GM18517 (cell line): ENCODE data around the gene CENPQ.
A peak's percentile ranks its signal among the peaks of the same experiment; 100 is the strongest.
"Not testable (repeated sequence)": the region's sequence is repeated elsewhere in the genome, so short reads cannot be mapped to it uniquely, and the experiment has no call there.

Experiments used
- ATAC-seq: cut with Tn5 transposase; IDR thresholded peaks from one replicate; pipeline ENCODE4 v1.9.1; 2021; ENCODE audit warnings: mild to moderate bottlenecking, moderate library complexity; ENCODE audit not compliant: unreplicated experiment

The CENPQ gene, protein sequence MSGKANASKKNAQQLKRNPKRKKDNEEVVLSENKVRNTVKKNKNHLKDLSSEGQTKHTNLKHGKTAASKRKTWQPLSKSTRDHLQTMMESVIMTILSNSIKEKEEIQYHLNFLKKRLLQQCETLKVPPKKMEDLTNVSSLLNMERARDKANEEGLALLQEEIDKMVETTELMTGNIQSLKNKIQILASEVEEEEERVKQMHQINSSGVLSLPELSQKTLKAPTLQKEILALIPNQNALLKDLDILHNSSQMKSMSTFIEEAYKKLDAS

DNA sequence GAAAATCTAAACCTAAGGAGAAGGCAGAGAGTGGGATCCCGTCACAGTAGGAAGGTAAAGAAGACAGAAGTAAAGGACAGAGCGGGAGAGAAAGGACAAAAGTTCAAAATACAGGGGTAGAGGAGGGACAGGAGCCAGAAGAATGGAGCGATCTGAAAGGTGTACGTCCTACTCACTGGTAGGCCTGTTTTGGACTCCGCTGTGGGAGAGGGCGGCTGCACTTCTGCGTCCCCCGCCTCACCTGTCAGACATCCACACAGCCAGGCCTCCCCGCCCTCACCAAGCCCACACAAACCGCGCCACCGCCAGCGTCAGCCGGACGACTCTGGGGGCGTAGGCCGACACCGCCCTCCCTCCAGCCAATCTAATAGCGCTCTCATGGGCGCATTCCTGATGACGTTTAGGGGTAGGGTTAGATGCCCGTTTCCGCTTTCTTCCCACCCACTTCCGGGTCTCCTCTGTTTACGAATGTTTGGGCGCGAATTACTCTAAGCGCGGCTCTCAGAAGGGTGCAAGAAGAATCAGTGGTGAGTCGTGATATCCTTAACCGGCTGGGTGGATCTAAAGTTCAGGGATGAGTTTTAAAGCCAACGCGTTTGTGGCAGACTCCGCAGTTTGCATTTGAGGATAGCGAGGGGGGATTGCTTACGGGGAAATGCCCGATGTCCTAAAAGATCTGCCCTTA is at the start of gene CENPQ, which contains the start of gene MMUT:
TSS of gene CENPQ (plus strand) at position 444 of the 685 bp plus-strand sequence. CDS start 6,807 bp downstream, outside the sequence.
TSS of gene MMUT (minus strand) at position 327 of the 685 bp plus-strand sequence. CDS start 3,787 bp downstream, outside the sequence.
- peak; percentile 96 for ATAC-seq

DNA sequence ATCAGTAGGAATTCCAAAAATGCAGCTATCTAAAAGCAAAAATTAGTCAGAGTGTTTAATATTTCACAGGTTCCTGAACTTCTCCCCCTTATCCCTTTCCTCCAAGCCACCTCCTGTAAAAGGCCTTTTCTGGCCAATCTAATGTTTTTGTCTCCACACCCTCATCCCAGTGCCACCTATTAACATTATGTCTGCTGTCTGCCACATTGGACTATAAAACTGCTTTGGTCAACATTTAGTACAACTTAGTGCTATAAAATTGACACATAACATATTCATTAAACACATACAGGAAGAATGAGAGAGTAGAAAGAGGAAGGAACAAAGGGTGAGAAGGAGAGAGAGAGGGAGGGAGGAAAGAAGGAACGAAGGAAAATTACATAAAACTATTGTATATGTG is 47.8 kb upstream of the CENPQ start:
- ATAC-seq = no peak

DNA sequence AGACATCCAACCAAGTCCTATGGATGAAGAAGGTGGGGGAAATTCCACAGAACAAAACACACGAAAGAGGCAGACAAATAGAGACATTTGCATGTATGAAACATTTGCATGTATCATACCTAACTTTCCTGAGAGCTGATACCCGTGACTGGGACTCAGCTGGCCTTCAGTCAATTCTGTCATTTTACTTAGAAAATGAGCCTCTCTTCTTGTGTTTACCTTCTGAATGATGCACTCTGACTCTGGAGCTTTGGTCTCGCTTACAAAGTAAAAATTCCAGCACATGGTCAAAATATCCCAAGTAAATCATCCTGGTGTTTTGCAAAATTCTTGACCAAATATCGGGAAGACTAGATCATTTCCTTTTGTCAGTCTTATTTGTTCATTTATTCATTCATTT is 47.0 kb upstream of the CENPQ start:
- no peak for ATAC-seq

DNA sequence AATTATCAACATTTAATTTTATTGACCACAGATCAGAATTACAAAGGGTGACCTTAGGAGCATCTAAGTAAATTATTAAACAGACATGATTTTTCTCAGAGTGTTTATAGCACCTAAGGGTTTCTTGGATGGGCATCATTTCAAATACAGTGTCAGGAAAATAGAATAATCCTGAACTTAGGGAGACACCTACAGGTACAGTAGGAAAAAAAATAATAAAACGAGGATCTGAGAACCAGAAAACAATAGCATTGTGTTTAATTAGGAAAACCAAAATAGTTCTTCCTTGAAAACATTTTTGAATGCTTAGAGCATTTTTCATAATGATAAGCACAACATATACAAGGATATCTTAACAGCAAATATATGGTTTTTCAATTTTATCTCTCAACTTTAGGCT is 39.4 kb upstream of the CENPQ start:
- ATAC-seq = no peak

DNA sequence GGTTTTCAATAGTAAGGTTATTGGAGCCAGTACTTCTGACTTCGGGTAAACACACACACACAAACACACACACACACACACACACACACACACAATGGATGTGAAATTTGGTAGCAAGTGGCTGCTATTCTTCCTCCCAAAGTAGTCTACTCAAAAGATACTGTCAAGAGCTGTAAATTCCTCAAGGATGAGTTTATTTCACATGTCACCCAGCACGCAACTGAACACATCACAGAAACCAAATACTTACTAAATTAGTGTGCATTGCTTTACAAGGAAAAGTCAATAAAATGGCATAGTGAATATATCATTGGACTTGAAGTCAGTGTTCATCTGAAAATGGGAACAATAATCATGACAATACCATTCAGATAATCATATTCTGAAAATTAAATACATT is 33.0 kb upstream of the CENPQ start:
- no peak for ATAC-seq

DNA sequence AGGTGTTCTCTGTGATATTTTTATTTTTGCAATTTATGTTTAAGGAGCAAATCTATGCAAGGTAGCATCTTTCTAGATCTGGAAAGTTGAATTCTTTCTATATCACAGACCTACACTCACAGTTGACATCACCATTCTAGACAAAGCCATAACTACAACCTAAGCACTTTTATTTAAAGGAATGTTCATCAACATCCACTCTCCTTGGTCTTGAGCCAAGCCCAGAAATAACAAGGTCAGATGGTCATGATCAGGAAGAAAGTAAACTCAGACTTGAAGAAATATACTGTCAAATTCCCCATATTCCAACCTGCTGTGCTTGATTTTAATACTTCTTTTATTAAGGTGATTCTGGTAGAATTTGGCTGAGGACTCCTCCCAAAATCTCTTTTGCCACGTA is 32.3 kb upstream of the CENPQ start:
- no peak for ATAC-seq

DNA sequence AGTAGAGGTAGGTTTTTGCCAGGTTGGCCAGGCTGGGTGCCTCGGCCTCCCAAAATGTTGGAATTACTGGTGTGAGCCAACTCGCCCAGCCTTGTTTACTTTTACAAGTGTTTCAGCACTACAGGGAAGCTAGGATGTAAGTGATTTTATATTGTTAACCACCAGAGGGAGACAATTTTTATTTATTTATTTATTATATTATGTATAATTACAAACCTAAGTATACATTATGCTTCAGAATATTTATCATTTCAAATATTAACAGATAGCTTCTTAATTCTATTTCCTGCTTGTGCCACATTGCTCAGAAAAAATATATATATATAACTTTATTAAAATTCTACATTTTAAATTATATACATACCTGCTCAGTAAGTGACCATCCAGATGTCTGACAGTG is 9.9 kb upstream of the CENPQ start:
- no peak for ATAC-seq

DNA sequence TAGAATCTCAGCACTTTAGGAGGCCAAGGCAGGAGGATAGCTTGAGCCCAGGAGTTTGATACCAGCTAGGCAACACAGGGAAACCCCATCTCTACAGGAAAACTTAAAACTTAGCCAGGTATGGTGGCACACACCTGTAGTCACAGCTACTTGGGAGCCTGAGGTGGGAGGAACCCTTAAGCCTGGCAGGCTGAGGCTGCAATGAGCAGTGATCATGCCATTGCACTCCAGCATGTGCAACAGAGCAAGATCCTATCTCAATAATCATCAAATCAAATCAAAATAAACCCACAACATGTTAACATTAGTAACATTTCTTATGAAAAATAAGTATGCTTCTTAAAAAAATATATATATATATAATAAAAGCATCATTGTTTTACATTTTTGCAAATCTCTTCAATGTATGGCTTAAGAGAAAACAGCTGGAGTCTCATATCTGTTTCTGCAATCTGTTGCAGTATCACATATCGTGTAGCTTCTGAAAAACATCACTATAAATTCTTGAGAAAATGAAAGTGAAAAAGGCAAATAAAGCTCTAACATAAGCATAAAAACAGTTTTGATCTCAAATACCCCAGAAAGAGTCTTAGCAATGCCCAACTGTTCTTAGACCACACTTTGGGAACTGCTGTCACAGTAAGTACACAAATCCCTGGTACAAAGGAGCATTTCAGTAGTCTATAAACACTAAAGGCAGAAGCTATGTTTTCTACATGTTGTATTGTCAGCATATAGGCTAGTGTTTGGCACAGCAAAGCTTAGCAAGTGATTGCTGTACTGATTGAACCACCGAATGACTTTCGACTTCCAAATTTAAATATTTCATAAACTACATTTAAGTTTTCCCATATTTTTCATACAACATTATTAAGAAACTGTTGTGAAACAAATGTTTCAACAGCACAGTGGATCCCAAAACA is 8.1 kb upstream of the CENPQ start:
- ATAC-seq = peak; percentile 66

DNA sequence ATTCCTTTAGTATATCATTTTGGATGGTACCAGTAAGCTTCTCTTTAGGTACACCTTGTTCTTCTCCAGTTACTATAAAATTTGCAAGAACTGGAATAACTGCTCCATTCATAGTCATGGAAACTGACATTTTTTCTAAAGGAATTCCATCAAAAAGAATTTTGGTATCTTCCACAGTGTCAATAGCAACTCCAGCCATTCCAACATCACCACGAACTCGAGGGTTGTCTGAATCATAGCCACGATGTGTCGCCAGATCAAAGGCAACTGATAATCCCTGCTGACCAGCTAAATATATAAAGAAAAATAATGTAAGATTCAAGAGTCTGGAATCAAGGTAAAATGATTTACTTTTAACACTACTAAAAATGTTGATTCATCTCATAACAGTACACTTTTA is 5.4 kb upstream of the CENPQ start:
- ATAC-seq = no peak

DNA sequence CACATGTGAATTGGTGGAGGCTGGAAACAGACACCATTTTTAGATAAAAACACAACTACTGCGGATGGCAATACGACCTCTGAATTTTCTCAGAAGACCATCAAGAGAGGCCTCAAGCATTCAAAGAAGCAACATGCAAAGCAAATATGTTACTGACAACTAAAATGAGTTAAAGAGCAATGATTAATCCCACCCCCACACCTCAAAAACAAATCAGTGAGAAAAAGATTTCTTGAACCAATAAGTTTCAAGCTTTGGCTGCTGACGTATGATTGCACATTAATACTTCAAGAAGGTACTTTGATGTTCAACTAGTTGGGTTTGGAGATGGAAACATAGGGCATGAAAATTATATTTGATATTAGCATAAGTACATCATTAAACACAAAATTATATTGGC is 1.1 kb upstream of the CENPQ start:
- ATAC-seq = no peak

DNA sequence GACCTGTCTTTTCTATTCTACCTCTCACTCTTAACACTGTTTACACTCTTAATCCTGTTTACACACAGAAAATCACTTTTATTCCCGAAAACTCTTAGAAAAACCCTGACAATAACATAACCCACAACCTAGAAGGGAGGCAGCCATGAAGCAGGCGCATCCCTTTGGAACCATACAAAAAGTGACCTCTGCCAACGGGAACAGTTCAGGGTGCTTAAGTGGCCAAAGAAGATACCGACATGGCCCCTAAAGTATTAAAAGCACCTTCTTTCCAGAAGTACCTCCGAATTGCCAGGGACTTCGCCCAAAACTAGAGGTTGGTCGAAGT is 607 bp upstream of the CENPQ start:
- peak; percentile 10 for ATAC-seq

DNA sequence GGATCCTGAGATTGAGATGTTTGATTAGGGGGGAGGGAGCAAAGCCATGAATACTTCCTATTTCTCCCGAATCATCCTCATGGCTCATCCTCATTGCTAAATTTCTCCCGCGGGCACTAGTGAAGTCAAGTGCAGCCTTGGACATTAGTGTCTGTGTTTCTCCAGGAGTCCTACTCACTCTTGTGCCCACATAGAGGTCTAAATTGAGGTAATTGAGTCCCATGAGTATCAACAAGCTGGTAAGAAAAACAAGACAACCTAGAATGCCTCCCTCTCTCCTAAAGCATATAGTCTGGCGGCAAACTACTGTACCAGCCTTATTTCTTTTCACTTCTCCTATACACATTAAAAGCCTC is 420 bp downstream of the CENPQ start:
- no peak for ATAC-seq

DNA sequence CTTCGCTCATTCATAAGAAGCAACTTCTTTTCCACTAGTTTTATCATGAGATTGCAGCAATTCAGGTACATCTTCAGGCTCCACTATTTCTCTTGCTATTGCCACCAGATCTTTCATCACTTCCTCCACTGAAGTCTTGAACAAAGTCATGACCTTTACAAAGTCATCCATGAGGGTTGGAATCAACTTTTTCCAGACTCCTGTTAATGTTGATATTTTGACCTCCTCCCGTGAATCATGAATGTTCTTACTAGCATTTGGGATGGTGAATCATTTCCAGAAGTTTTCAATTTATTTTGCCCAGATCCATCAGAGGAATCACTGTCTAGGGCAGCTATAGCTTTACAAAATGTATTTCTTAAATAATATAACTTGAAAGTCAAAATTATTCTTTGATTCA is 1.5 kb downstream of the CENPQ start:
- no peak for ATAC-seq

DNA sequence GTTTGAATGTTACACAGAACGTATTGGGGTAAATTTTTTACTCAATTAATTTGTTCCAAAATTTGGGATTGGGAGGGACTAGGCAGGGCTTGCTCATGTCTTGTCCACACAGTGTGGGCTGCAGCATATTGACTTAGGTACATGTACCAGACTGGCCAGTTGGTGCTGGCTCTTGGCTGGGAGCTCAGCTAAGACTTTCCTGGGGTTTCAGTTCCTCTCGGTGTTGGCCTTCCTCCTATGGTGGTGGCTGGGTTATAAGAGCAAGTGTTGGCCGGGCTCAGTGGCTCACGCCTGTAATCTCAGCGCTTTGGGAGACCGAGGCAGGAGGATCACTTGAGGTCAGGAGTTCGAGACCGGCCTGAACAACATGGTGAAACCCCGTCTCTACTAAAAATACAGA is 4.9 kb downstream of the CENPQ start:
- no peak for ATAC-seq

DNA sequence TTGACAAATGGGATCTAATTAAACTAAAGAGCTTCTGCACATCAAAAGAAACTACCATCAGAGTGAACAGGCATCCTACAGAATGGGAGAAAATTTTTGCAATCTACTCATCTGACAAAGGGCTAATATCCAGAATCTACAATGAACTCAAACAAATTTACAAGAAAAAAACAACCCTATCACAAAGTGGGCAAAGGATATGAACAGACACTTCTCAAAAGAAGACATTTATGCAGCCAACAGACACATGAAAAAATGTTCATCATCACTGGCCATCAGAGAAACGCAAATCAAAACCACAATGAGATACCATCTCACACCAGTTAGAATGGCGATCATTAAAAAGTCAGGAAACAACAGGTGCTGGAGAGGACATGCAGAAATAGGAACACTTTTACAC is 13.4 kb downstream of the CENPQ start:
- ATAC-seq = not testable (repeated sequence)

DNA sequence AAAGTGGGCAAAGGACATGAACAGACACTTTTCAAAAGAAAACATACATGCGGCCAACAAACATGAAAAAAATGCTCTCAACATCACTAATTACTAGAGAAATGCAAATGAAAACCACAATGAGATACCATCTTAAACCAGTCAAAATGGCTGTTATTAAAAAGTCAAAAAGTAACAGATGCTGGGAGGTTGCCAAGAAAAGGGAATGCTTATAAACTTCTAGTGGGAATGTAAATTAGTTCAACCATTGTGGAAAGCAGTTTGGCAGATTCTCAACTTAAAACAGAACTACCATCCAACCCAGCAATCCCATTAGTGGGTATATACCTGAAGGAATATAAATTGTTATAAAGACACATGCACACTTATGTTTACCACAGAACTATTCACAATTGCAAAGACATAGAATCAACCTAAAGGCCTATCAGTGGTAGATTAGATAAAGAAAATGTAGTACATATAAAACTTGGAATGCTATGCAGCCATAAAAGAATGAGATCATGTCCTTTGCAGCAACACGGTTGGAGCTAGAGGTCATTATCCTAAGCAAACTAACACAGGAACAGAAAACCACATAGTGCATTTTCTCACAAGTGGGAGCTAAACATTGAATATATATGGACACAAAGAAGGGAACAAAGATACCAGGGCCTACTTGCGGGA is 16.3 kb downstream of the CENPQ start:
- no peak for ATAC-seq

DNA sequence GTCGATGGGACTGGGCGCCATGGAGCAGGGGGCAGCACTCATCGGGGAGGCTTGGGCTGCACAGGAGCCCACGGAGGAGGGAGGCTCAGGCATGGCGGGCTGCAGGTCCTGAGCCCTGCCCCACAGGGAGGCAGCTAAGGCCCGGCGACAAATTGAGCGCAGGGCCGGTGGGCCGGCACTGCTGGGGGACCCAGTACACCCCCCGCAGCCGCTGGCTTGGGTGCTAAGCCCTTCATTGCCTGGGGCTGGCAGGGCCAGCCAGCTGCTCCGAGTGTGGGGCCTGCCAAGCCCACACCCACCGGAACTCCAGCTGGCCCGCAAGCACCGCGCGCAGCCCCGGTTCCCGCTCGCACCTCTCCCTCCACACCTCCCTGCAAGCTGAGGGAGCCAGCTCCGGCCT is 18.7 kb downstream of the CENPQ start:
- not testable (repeated sequence) for ATAC-seq

DNA sequence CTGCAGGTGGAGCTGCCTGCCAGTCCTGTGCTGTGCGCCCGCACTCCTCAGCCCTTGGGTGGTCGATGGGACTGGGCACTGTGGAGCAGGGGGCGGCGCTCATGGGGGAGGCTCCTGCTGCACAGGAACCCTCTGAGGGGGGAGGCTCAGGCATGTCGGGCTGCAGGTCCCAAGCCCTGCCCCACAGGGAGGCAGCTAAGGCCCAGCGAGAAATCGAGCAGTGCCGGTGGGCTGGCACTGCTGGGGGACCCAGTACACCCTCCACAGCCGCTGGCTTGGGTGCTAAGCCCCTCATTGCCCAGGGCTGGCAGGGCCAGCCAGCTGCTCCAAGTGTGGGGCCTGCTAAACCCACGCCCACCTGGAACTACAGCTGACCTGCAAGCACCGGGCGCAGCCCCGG is 20.2 kb downstream of the CENPQ start:
- not testable (repeated sequence) for ATAC-seq

DNA sequence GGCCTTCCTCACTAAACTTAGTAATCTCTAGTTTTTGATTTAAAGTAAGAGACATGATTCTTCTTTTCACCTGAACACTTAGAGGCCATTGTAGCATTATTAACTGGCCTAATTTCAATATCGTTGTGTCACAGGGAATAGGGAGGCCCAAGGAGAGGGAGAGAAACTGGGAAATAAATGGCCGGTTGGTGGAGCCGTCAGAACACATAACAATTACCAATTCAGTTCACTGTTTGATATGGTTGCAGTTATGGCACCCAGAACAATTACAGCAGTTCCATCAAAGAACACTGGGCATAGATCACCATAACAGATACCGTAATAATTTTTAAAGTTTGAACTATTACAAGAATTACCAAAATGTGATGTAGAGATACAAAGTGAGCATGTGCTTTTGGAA is 27.5 kb downstream of the CENPQ start:
- no peak for ATAC-seq

DNA sequence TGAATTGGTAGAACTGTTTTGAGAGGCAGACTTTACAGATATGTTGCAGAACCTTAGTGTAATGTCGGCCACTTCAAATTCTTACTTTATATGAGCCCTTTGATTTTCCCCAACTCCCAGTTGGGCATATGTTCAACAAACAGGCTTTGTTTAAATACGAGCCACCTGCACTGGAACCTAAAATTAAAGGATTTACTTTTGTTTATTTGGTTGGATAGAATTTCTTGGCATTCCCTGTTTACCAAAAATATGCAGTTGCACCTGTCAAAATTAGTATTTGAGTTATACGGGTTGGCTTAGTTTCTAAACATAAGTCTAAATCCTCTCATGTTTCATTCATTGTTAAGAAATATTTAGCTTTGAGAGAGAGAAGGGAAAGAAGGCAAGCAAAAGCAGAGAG is 34.1 kb downstream of the CENPQ start:
- ATAC-seq = no peak

DNA sequence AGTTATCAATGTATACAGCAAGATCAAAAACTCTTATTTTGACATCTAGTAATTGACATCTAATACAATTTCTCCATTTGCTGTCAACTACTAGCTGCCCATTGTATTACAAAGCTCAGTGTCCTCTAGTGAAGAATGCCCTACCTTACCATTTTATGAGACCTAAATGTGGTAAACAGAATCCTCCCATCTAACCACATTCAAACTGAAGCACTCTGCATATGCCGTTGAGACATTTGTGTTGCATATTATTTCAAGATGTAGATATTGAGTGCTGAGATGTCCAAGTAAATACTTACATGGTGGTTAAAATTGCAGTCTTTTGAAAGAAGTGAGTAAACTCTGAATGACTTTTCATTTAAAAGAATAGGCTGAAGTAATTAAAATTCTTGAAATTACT is 36.0 kb downstream of the CENPQ start:
- no peak for ATAC-seq
